A375 (cell line): ENCODE data around the gene GSTA2. TPM values are rescaled to one million over a fixed set of nuclear protein-coding genes. Genes with fewer than 3 reads are reported as not detected.

ENCODE experiments used
- total RNA-seq: library from RNA; depleted of rRNA; stranded (reverse); fragments of >200 nt; shearing (Covaris generic); gene quantifications from 2 replicates; pipeline ENCODE4 v1.2.3, GENCODE V29; 2014; rRNA removed

Gene GSTA2
- not detected in 2 replicates for total RNA-seq

GRCh38 chr6:52763322-52763916, at the start of gene GSTA2:
GSTA2 (minus strand) TSS chr6:52763475; CDS start chr6:52757947, 5,528 bp downstream.

DNA sequence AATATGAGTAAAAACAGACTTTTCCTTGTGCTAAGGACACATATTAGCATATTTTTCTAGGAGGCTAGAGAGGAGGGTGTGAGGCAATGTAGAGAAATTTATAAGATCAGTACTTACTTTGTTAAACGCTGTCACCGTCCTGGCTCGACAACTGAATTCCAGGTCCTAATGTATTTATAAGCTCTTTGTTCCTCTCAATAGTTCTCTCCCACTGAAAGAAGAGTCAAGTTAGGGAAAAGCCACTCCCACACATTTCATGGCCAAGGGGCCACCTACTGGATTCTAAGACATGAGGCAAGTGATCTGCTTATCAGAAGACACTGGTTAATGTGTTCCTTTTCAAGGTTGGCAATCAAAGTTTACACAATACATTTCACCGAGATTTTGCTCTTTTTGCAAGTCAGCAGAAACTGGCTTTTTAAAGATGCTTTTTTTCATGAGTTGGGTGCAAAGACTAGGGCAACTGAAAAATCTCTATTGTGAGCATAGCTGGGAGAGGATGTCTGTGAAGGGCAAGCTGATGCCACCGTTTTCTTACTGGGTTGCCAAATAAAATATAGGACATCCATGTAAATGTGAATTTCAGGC, 40.5 kb upstream of the GSTA2 start, which contains the start of gene GSTA1:
Gene GSTA1, minus strand, starts transcription at position 149 of the 588 bp plus-strand sequence. CDS start 4,549 bp downstream, outside the sequence.

Other genes with a start within 250 kb of the GSTA2 start
- gene TRAM2, start 186.4 kb downstream of the GSTA2 start, total RNA-seq: 28.7 and 33.8 TPM in 2 replicates
- 8.6 and 10.0 TPM in 2 replicates for gene TMEM14A, start 92.4 kb downstream of the GSTA2 start, total RNA-seq
- gene GSTA1, start 40.3 kb upstream of the GSTA2 start, total RNA-seq: not detected in 2 replicates
- gene GSTA5, start 77.3 kb upstream of the GSTA2 start, total RNA-seq: not detected in 2 replicates
- gene GSTA3, start 146.2 kb upstream of the GSTA2 start, total RNA-seq: not detected in 2 replicates
- gene GSTA4, start 231.8 kb upstream of the GSTA2 start, total RNA-seq: 8.6 and 12.8 TPM in 2 replicates